Body of pancreas (tissue), 4 donors: ENCODE data around the gene GRIFIN.

Experiments used
- POLR2A ChIP-seq, 3 donors: fragments of 450-650 bp; IDR thresholded peaks; one replicate each; pipeline ENCODE4 v1.6.1; 2016; ENCODE audit warnings: antibody characterized with exemption in 3 of 3, mild to moderate bottlenecking in 2 of 3
- TF ChIP-seq, protein P1 (sequence below), 7 experiments: fragments of 450-650 bp in 4 of 7; fragments of 200-600 bp in 3 of 7; sonication (generic) in 3 of 7; IDR thresholded peaks; one replicate each; pipeline ENCODE4 v1.5.1; 2016 to 2019; ENCODE audit warnings: antibody characterized with exemption in 7 of 7

DNA sequence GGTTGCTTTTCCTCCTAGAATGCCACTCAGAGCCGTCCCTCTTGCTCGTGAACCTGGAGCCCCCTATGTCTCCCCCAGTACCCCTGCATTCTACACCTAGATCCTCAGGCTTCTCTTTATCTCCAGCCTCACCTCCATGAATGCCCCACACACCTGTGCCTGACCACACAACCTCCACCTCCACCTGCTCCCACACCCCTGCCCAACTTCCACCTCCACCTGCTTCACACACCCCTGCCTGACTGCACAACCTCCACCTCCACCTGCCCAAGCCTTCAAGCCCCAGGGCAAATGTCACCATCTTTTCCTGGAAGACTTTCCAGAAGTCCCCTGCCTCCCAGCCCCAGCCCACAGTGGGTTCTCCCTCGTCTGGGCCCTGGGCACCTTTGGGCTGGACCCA lies 36.5 kb upstream of the GRIFIN start:
- TF ChIP-seq, protein P1, sequence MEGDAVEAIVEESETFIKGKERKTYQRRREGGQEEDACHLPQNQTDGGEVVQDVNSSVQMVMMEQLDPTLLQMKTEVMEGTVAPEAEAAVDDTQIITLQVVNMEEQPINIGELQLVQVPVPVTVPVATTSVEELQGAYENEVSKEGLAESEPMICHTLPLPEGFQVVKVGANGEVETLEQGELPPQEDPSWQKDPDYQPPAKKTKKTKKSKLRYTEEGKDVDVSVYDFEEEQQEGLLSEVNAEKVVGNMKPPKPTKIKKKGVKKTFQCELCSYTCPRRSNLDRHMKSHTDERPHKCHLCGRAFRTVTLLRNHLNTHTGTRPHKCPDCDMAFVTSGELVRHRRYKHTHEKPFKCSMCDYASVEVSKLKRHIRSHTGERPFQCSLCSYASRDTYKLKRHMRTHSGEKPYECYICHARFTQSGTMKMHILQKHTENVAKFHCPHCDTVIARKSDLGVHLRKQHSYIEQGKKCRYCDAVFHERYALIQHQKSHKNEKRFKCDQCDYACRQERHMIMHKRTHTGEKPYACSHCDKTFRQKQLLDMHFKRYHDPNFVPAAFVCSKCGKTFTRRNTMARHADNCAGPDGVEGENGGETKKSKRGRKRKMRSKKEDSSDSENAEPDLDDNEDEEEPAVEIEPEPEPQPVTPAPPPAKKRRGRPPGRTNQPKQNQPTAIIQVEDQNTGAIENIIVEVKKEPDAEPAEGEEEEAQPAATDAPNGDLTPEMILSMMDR (IDR thresholded peaks at IDR 0.05), result no peak
- no peak for TF ChIP-seq POLR2A (IDR thresholded peaks at IDR 0.05)
